Body of pancreas (tissue), 4 donors: ENCODE results near the gene CMTM8. TPM values are rescaled to one million over a fixed set of nuclear protein-coding genes. Genes with fewer than 3 reads are reported as not detected.

Source experiments
- ATAC-seq: fragments of 150-250 bp; one replicate; pipeline ENCODE4 v1.9.1; 2016
- DNase-seq, 4 donors: peaks; one replicate each; pipeline ENCODE4 v3.0.0-alpha.2; 2019
- H3K27ac ChIP-seq, 4 donors: fragments of 200-600 bp; sonication (generic); 1 replicate in 3 of 4; 2 replicates in 1 of 4; pipeline versions ENCODE4 v1.5.1 to v1.6.1; 2016 to 2019; ENCODE audit warnings: mild to moderate bottlenecking in 1 of 4, mixed read lengths in 1 of 4, moderate library complexity in 1 of 4
- H3K27me3 ChIP-seq, 2 donors: fragments of 200-600 bp; sonication (generic); one replicate each; pipeline ENCODE4 v1.6.0; 2016; ENCODE audit warnings: mild to moderate bottlenecking in 1 of 2
- H3K36me3 ChIP-seq, 2 donors: fragments of 200-600 bp; sonication (generic); replicated peaks in 1 of 2; 2 replicates each; pipeline ENCODE4 v1.5.1; 2016; ENCODE audit warnings: low read depth in 2 of 2; ENCODE audit not compliant: insufficient read depth in 1 of 2
- H3K4me1 ChIP-seq: fragments of 200-600 bp; sonication (generic); one replicate; pipeline ENCODE4 v1.6.0; 2016
- H3K4me3 ChIP-seq, 2 donors: fragments of 200-600 bp; sonication (generic); 1 replicate in 1 of 2; 2 replicates in 1 of 2; pipeline ENCODE4 v1.5.1; 2016 to 2019
- H3K9me3 ChIP-seq, 3 donors: fragments of 200-600 bp; sonication (generic); 1 replicate in 2 of 3; 2 replicates in 1 of 3; pipeline ENCODE4 v1.5.1; 2016
- POLR2A ChIP-seq, 3 donors: fragments of 450-650 bp; IDR thresholded peaks; one replicate each; pipeline ENCODE4 v1.6.1; 2016; ENCODE audit warnings: antibody characterized with exemption in 3 of 3, mild to moderate bottlenecking in 2 of 3
- WGBS, 2 donors: methylation state at CpG; one replicate each; pipeline ENCODE4 v1.1.5; 2017; 5-methylcytosine and 5-hydroxymethylcytosine counted together
- intact Hi-C: fragments of 100-400 bp; cut with DNase I; formaldehyde crosslinking; loops from one replicate; pipeline ENCODE4 v1.15.1; 2023
- total RNA-seq, 2 donors: library from RNA; depleted of rRNA; stranded (reverse); fragments of >200 nt; gene quantifications; one replicate each; pipeline ENCODE4 v1.1.0, GENCODE V29; 2016
- TF ChIP-seq, protein P1 (sequence below), 7 experiments: fragments of 450-650 bp in 4 of 7; fragments of 200-600 bp in 3 of 7; sonication (generic) in 3 of 7; IDR thresholded peaks; one replicate each; pipeline ENCODE4 v1.5.1; 2016 to 2019; ENCODE audit warnings: antibody characterized with exemption in 7 of 7

Gene CMTM8
- total RNA-seq, 2 donors from 2014 or later = 22.7 to 31.4 TPM

DNA sequence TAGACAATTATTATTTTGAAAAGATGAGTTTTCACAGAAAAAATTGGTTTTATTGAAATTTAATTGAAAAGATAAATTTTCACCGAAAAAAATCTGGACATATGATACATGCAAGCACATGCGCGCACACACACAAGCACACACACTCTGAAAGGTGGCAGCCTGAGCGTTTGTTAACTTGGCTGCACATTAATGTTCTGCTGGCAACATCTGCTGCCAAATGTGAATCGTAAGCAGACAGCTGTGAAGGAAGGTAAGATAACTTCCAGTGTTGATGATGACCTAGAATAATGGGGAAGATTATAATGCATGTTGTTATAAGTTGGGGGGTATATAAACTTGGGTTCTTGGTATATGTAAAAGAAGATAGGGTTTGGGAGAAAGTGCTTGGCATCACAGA lies 134.8 kb downstream of the CMTM8 start:
- H3K4me3 ChIP-seq = no peak overlapping the region
- H3K9me3 ChIP-seq = no peaks in the 10 kb centered on the region
- H3K27ac ChIP-seq = no peak overlapping the region
- DNase-seq = no peak
- WGBS, 2 donors = 66 to 72% methylated on average over 5 of the region's 5 CpGs
- ATAC-seq = no peak
- no peaks in the 10 kb centered on the region for H3K27me3 ChIP-seq
- no peaks in the 10 kb centered on the region for H3K36me3 ChIP-seq
- no peaks in the 10 kb centered on the region for H3K4me1 ChIP-seq
- intact Hi-C loops = no loop called here
- TF ChIP-seq, protein P1, sequence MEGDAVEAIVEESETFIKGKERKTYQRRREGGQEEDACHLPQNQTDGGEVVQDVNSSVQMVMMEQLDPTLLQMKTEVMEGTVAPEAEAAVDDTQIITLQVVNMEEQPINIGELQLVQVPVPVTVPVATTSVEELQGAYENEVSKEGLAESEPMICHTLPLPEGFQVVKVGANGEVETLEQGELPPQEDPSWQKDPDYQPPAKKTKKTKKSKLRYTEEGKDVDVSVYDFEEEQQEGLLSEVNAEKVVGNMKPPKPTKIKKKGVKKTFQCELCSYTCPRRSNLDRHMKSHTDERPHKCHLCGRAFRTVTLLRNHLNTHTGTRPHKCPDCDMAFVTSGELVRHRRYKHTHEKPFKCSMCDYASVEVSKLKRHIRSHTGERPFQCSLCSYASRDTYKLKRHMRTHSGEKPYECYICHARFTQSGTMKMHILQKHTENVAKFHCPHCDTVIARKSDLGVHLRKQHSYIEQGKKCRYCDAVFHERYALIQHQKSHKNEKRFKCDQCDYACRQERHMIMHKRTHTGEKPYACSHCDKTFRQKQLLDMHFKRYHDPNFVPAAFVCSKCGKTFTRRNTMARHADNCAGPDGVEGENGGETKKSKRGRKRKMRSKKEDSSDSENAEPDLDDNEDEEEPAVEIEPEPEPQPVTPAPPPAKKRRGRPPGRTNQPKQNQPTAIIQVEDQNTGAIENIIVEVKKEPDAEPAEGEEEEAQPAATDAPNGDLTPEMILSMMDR (IDR thresholded peaks at IDR 0.05) = no peak
- TF ChIP-seq POLR2A (IDR thresholded peaks at IDR 0.05) = no peak

DNA sequence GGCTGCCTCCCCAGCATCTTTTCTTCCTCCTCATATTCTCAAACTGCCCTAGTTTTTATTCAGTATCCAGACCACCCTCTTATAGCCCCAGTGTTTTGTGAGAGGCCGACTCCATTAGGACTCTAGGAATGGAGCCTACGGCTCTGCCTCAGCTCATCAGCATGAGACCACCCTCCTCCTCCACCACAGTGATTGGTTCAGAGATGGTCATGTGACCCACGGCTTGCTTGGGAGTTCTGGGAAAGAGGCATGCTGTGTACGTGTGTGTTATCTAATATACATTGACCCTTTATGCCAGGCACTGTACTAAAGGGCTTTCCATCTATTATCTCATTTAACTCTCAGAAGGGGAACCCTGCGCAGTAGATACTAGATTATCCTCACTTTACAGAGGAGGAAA lies 135.4 kb downstream of the CMTM8 start:
- no peak overlapping the region for H3K4me3 ChIP-seq
- DNase-seq (no peak), ATAC-seq (no peak)
- H3K9me3 ChIP-seq = no peaks in the 10 kb centered on the region
- WGBS, 2 donors = 60 to 81% methylated on average over 5 of the region's 5 CpGs
- H3K27me3 ChIP-seq = no peaks in the 10 kb centered on the region
- H3K27ac ChIP-seq = no peak overlapping the region
- no peak for TF ChIP-seq POLR2A (IDR thresholded peaks at IDR 0.05)
- TF ChIP-seq, protein P1 (IDR thresholded peaks at IDR 0.05) = no peak
- H3K4me1 ChIP-seq = no peaks in the 10 kb centered on the region
- intact Hi-C loops = no loop called here
- no peaks in the 10 kb centered on the region for H3K36me3 ChIP-seq

DNA sequence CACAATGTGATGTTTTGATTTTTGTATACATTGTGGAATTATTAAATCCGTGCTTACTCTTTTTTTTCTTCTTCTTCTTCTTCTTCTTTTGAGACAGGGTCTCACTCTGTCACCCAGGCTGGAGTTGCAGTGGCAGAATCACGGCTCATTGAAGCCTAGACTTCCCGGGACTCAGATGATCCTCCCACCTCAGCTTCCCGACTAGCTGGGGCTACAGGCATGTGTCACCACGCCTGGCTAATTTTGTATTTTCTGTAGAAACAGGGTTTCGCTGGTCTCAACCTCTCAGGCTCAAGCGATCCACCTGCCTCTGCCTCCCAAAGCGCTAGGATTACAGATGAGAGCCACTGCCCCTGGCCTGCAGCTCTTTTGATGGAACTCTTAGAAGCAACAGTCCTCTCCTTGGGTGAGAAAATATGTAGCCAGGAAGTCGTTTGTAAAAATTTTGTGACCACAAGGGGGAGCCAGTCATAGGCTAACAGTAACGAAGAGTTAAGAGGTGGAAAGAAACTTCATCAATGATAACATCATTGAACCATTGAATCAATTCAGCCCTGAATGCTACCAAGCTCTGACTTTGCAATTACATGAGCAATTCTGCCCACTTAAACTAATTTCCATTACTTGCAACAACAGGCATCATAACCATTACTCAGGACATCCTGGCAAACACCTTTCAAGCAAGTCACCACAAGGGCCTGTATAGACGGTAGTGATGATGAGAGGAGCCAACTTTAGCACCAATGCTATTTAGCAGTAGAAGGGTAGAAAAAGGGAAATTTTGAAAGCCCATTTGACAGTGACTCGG lies 136.5 kb downstream of the CMTM8 start:
- ATAC-seq = peak; percentile 68
- WGBS, 2 donors = 65 to 69% methylated on average over 12 of the region's 12 CpGs
- Histone ChIP-seq H3K36me3 (no peaks in the 10 kb centered on the region), H3K27ac (no peak overlapping the region), H3K27me3 (no peaks in the 10 kb centered on the region), H3K4me3 (no peak overlapping the region), H3K4me1 (no peaks in the 10 kb centered on the region), H3K9me3 (no peaks in the 10 kb centered on the region)
- intact Hi-C loops = loop anchor here (5.0 kb wide), 1 partner anchor 92 kb away; no protein-coding TSS in a partner anchor
- DNase-seq = peak; percentile 66 to 78 (median 70)
- TF ChIP-seq, protein P1 (IDR thresholded peaks at IDR 0.05) = peak; percentile 46 to 74 (median 68)
- no peak for TF ChIP-seq POLR2A (IDR thresholded peaks at IDR 0.05)

DNA sequence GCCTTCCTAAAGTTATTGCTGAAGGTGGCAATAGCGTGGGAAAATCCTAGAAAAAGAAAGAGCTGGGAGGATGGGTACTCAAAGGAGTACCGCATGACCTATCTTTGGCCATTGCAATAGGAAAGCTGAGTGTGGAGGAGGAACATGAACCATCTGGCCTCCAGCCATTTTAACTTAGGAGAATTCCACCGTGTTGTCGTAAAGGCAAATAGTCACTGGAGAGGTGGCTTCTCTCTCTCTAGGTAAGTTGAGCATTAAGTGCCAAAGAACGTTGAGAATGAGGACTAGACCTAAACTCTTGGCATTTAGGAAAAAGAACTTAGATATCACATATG lies 137.1 kb downstream of the CMTM8 start:
- WGBS, 2 donors = 83 to 85% methylated on average over 5 of the region's 5 CpGs
- no peaks in the 10 kb centered on the region for H3K9me3 ChIP-seq
- intact Hi-C loops = loop anchor here (5.0 kb wide), 1 partner anchor 92 kb away; no protein-coding TSS in a partner anchor
- no peaks in the 10 kb centered on the region for H3K27me3 ChIP-seq
- ATAC-seq = no peak
- H3K36me3 ChIP-seq = no peaks in the 10 kb centered on the region
- DNase-seq = no peak
- TF ChIP-seq, protein P1 (IDR thresholded peaks at IDR 0.05) = no peak
- TF ChIP-seq POLR2A (IDR thresholded peaks at IDR 0.05) = no peak
- no peak overlapping the region for H3K4me3 ChIP-seq
- H3K27ac ChIP-seq = no peak overlapping the region
- no peaks in the 10 kb centered on the region for H3K4me1 ChIP-seq

DNA sequence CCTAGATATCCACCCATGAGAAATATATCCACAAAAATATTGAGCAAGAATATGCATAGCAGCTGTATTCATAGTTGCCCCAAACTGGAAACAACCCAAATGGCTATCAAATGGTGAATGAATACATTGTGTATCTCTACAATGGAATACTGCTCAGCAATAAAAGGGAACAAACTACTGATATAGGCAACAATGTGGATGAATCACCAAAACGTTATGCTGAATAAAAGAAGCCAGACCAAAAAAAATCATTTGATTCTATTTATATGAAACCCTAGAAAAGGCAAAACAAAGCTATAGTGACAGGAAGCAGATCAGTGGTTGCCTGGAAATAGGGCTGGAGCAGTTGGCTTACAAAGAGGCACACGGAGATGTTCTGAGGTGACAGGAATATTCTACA lies 137.6 kb downstream of the CMTM8 start:
- intact Hi-C loops = loop anchor here (5.0 kb wide), 1 partner anchor 91 kb away; no protein-coding TSS in a partner anchor

More for the DNA sequence above, 137.6 kb downstream of the CMTM8 start:
- no peak overlapping the region for H3K27ac ChIP-seq
- no peaks in the 10 kb centered on the region for H3K9me3 ChIP-seq
- no peaks in the 10 kb centered on the region for H3K36me3 ChIP-seq
- H3K4me1 ChIP-seq = no peaks in the 10 kb centered on the region
- DNase-seq (no peak), ATAC-seq (no peak)
- H3K27me3 ChIP-seq = no peaks in the 10 kb centered on the region
- H3K4me3 ChIP-seq = no peak overlapping the region
- no peak for TF ChIP-seq POLR2A (IDR thresholded peaks at IDR 0.05)
- TF ChIP-seq, protein P1 (IDR thresholded peaks at IDR 0.05) = no peak
- 61 to 62% methylated on average over 2 of the region's 2 CpGs for WGBS, 2 donors
